Neutrophil (primary cell): ENCODE results near the gene CIRBP.

Experiments
- H3K27ac ChIP-seq: fragments of 200-600 bp; sonication (generic); 2 replicates; pipeline ENCODE4 v1.5.1; 2016; ENCODE audit warnings: mild to moderate bottlenecking, moderate library complexity
- H3K27me3 ChIP-seq: fragments of 200-600 bp; sonication (generic); 2 replicates; pipeline ENCODE4 v1.6.0; 2016; ENCODE audit warnings: mild to moderate bottlenecking
- H3K36me3 ChIP-seq: fragments of 200-600 bp; sonication (generic); 2 replicates; pipeline ENCODE4 v1.5.1; 2017
- H3K4me1 ChIP-seq, 2 experiments: fragments of 200-600 bp in 1 of 2; sonication (generic) in 1 of 2; 1 replicate in 1 of 2; 2 replicates in 1 of 2; pipeline versions ENCODE4 v1.5.1 to v1.6.1; 2013 to 2016; ENCODE audit warnings: low read depth in 1 of 2, low read length in 1 of 2, mild to moderate bottlenecking in 1 of 2, moderate library complexity in 1 of 2; ENCODE audit not compliant: control insufficient read depth in 1 of 2, insufficient read depth in 1 of 2
- H3K4me3 ChIP-seq, 2 experiments: fragments of 200-600 bp in 1 of 2; sonication (generic) in 1 of 2; 1 replicate in 1 of 2; 2 replicates in 1 of 2; pipeline ENCODE4 v1.5.1; 2013 to 2016; ENCODE audit warnings: low read depth in 1 of 2, low read length in 1 of 2, mild to moderate bottlenecking in 1 of 2, moderate library complexity in 1 of 2
- H3K9me3 ChIP-seq: fragments of 200-600 bp; sonication (generic); 2 replicates; pipeline ENCODE4 v1.5.1; 2016
- TF ChIP-seq, protein P1 (sequence below): fragments of 200-600 bp; sonication (generic); IDR thresholded peaks from 2 replicates; pipeline ENCODE4 v1.5.1; 2016; ENCODE audit warnings: antibody characterized with exemption

Gene CIRBP

DNA sequence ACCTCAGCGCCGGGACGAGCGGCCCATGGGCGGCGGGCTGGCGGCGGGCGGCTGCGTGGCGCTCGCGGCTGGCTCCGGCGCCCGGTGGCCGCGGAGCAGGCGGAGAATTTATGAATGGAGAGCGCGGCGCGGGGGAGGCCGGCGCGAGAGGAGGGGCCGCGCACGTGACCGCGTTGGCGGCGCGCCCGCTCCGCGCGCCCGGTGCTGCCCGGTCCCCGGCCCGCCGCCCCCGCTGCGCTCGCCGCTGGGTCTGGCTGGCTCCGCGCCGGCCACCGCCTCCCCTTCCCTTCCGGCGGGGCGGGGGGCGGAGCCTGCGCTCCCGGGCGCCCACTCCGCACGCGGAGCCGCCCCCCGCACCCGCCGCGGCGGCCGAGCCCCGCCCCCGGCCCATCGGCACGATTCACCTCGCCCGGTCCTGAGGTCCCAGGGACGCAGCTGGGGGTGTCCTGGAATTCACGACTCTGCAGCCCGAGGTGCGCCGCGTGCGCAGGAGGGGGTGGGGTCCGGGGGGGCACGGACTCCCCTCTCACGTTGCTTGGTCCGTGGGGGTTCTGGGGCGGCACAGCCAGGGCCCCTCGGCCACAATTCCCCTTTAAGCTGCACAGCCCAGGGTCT, 31.3 kb upstream of the CIRBP start, which contains the start of gene CBARP:
Gene CBARP (minus strand): TSS at position 252 of the 615 bp plus-strand sequence. CDS start 1,905 bp downstream, outside the sequence.
- peaks cover 29 to 37% of the 10 kb centered on the region in 2 experiments for H3K4me1 ChIP-seq
- H3K27ac ChIP-seq = no peak within 1 kb of the TSS
- H3K9me3 ChIP-seq = no peaks in the 10 kb centered on the region
- H3K27me3 ChIP-seq = peaks cover 79% of the 10 kb centered on the region
- H3K36me3 ChIP-seq = no peaks in the 10 kb centered on the region
- TF ChIP-seq, protein P1, sequence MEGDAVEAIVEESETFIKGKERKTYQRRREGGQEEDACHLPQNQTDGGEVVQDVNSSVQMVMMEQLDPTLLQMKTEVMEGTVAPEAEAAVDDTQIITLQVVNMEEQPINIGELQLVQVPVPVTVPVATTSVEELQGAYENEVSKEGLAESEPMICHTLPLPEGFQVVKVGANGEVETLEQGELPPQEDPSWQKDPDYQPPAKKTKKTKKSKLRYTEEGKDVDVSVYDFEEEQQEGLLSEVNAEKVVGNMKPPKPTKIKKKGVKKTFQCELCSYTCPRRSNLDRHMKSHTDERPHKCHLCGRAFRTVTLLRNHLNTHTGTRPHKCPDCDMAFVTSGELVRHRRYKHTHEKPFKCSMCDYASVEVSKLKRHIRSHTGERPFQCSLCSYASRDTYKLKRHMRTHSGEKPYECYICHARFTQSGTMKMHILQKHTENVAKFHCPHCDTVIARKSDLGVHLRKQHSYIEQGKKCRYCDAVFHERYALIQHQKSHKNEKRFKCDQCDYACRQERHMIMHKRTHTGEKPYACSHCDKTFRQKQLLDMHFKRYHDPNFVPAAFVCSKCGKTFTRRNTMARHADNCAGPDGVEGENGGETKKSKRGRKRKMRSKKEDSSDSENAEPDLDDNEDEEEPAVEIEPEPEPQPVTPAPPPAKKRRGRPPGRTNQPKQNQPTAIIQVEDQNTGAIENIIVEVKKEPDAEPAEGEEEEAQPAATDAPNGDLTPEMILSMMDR = no peak
- H3K4me3 ChIP-seq = peak within 1 kb of the TSS in 1 of 2 experiments; percentile 23

DNA sequence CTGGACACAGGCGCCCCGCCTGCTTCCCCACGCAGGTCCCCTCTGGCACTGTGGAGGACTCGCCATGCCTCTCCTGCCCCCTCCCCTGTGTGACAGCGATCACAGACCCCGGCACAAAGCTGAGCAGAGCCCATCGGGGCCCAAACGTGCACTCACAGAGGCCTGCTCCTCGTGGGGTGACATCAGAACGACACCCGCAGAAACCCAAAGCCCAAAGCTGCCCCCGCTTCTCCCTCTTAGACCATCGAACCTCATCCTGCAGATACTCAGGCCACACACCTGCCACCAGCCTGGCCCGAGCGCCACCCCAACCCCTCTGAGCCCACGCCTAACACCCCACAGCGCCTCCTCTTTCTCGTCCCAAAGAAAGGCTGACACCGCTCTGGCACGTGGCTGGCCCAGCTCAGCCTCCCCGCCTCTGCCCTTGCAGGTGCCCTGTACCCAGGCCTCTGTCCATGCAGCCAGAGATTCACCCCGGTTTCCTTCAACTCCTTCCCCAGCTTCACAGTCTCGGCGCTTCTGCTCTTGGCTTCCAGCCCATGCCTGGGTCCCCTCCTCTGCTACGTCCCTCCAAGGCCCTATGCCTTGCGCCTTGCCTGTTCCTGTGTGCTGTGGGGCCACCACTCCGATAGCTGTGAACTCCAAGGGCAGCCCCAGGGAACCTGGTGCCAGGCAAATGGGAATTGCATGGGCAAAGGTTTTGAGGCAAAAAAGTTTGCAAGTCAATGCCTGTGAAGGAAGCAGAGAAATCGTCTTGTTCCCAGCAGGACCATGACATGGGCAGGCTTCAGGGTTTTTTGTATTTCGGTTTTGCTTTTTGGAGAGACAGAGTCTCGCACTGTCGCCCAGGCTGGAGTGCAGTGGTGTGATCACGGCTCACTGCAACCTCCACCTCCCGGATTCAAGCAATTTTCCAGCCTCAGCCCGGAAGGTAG, 30.5 kb upstream of the CIRBP start:
- Histone ChIP-seq H3K9me3 (no peaks in the 10 kb centered on the region), H3K4me1 (peaks cover 29 to 40% of the 10 kb centered on the region in 2 experiments), H3K27ac (no peak overlapping the region), H3K4me3 (no peak overlapping the region), H3K36me3 (no peaks in the 10 kb centered on the region), H3K27me3 (peaks cover 73% of the 10 kb centered on the region)
- TF ChIP-seq, protein P1 = no peak

DNA sequence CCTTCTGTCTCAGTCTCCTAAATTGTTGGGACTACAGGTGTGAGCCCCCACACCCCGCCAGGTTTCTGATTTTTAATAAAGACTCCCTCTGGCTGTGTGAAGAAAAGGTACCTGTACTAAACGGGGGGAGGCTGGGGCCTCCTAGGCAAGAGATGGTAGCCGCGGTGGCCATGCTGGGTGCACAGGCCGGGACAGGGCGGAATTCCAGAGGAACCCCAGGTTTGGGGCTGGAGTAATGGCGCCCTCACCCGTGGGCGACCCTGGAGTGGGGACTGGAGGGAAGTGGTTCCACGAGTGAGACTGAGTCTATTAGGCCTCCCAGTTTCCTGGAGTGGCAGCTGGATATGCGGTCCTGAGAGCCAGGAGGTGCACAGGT, 29.7 kb upstream of the CIRBP start:
- H3K4me3 ChIP-seq = no peak overlapping the region
- peak overlapping the region; percentile 39 for H3K27ac ChIP-seq
- TF ChIP-seq, protein P1 = no peak
- H3K27me3 ChIP-seq = peaks cover 65% of the 10 kb centered on the region
- no peaks in the 10 kb centered on the region for H3K9me3 ChIP-seq
- H3K36me3 ChIP-seq = no peaks in the 10 kb centered on the region
- peaks cover 37 to 47% of the 10 kb centered on the region in 2 experiments for H3K4me1 ChIP-seq

DNA sequence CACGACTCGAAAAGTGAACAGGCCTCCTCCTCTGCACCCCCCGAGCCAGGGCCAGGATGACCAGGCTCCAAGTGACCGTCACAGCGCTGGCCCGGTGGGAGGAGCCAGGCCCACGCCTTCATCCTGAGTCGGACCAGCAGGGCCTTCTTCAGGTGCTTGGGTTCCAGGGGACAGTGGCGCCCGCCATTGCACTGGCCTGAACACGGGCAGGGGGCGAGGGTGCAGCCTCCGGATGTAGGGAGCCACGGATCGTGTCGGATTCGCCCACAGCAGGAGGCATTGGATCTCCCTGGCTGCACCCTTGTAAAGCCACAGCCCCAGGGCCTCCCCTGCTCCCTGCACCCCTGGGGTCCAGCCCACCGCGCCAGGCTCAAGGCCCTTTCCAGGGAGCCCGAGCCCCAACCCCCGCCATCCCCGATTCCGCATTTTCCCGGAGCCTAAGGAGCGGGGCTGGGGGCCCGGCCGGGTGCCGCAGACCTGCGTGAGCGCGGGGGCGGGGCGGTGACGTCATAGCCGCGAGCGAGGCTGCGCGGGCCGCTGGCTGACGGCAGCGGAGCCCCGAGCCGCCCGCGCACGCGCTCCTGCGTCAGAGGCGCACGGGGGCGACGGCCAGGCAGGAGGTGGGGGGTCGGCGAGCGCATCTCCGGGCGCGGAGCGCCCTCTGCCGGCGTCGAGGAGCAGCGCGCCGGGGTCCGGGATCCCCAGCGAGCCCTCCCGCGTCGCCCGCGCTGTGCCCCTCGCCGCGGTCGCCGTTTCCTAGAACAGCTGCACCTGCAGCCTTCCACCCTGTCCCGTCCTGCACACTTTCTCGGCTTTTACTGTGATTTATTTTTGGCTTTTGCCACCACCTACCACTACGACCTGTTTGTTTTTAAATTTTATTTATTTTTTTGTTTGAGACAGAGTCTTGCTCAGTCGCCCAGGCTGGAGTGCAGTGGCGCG, 29.1 kb upstream of the CIRBP start:
- H3K4me1 ChIP-seq = peaks cover 43 to 53% of the 10 kb centered on the region in 2 experiments
- H3K36me3 ChIP-seq = no peaks in the 10 kb centered on the region
- H3K27me3 ChIP-seq = peaks cover 58% of the 10 kb centered on the region
- H3K27ac ChIP-seq = peak overlapping the region; percentile 39
- no peaks in the 10 kb centered on the region for H3K9me3 ChIP-seq
- TF ChIP-seq, protein P1 = peak; percentile 70
- peak overlapping the region; percentile 65 to 67 for H3K4me3 ChIP-seq

DNA sequence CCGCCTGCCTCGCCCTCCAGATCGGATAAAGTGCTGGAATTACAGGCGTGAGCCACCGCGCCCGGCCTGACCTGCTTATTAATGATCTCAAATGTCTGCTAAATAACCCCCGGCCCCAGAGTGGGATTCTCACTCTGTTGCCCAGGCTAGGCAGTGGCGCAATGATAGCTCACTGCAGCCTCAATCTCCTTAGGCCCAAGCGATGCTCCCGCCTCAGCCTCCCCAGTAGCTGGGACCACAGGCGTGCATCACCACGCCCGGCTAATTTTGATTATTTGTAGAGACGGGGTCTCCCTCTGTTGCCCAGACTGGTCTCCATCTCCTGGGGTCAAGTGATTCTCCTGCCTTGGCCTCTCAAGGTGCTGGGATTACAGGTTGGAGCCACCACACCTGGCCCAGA, 28.2 kb upstream of the CIRBP start:
- no peaks in the 10 kb centered on the region for H3K9me3 ChIP-seq
- TF ChIP-seq, protein P1 = no peak
- H3K36me3 ChIP-seq = no peaks in the 10 kb centered on the region
- H3K4me3 ChIP-seq = peak overlapping the region; percentile 65 to 67
- peaks cover 50% of the 10 kb centered on the region for H3K27me3 ChIP-seq
- H3K27ac ChIP-seq = no peak overlapping the region
- H3K4me1 ChIP-seq = peaks cover 49 to 62% of the 10 kb centered on the region in 2 experiments
